ENCODE results near the gene PTGES3L. TPM values are rescaled to one million over a fixed set of nuclear protein-coding genes. Genes with fewer than 3 reads are reported as not detected.
A peak's percentile ranks its signal among the peaks of the same experiment; 100 is the strongest.

Gene PTGES3L
- total RNA-seq, 2 donors from 2014 or later: 0.36 to 0.95 TPM

GRCh38 chr17:43019418-43019817, 39.5 kb upstream of the PTGES3L start:
- ATAC-seq (replicated peaks in 1 of 2): no peak
- DNase-seq: no peak
- Mint-ChIP-seq H3K4me3 (no peak overlapping the region), H3K36me3 (ENCODE audit: insufficient read depth in 2 of 2) (no peaks in the 10 kb centered on the region), H3K27ac (no peak overlapping the region), H3K4me1 (ENCODE audit: low read depth) (peaks cover 10% of the 10 kb centered on the region), H3K9me3 (no peaks in the 10 kb centered on the region), H3K27me3 (ENCODE audit: low read depth) (no peaks in the 10 kb centered on the region)

DNA sequence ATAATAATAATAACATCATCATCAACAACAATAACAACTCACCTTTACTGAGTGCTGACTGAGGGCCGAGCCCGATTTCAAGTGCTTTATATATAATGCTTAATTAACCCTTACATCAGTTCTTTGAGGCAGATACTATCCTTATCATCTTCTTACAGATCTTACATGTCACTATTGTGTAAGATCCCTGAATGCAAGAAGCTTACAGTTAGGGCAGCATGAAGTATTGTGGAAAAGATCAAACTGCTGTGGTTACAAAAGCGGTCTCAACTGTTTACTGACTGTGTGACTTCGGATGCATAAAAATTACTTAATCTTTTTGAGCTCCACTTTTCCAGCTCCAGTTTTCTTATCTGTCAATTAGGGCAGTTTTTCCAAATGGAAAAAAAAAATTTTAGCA, 39.1 kb upstream of the PTGES3L start:
- Mint-ChIP-seq H3K27me3 (ENCODE audit: low read depth) (no peaks in the 10 kb centered on the region), H3K9me3 (no peaks in the 10 kb centered on the region), H3K4me1 (ENCODE audit: low read depth) (peaks cover 6% of the 10 kb centered on the region), H3K27ac (no peak overlapping the region), H3K4me3 (no peak overlapping the region), H3K36me3 (ENCODE audit: insufficient read depth in 2 of 2) (no peaks in the 10 kb centered on the region)
- DNase-seq: no peak
- ATAC-seq (replicated peaks in 1 of 2): no peak

DNA sequence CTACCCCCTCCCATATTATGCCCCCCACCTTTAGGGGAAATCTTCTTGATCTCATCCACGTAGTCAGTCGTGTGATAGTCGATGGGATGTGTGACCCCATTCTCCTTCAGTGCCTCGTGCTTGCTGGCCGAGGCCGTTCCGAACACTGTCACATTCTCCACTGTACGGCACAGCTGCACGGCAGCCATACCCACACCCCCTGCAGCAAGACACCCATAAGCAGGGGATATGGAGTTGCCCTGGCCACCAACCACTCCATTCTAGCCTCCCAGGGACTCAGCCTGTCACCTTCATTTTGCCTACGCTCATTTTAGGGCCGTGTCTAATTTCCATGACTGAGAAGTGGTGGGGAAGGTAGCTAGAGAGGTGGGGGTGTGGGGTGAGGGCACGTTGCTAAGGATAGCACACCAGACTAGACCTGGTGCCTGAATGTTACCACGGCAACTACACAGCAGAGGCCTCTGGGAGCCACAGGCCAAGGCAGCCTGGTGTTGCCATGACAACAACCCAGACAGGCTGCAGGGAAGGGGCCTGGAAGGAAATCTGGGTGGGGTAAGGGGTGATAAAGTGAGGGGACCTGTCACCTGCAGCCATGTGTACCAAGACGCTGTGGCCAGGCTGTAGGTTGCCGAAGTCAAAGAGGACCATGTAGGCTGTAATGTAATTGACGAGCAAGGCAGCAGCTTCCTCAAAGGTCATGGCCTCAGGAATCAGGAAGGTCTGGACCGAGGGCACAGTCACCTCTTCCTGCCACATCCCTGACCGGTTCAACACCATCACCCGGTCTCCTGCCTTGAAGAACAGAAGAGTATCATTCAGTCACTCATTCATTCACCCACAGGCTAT, 38.4 kb upstream of the PTGES3L start:
- Mint-ChIP-seq H3K36me3 (ENCODE audit: insufficient read depth in 2 of 2) (no peaks in the 10 kb centered on the region), H3K4me1 (ENCODE audit: low read depth) (peaks cover 6% of the 10 kb centered on the region), H3K9me3 (no peaks in the 10 kb centered on the region), H3K4me3 (no peak overlapping the region), H3K27me3 (ENCODE audit: low read depth) (no peaks in the 10 kb centered on the region), H3K27ac (no peak overlapping the region)
- DNase-seq (no peak), ATAC-seq (replicated peaks in 1 of 2) (peak in 1 of 2 donors; percentile 14)

DNA sequence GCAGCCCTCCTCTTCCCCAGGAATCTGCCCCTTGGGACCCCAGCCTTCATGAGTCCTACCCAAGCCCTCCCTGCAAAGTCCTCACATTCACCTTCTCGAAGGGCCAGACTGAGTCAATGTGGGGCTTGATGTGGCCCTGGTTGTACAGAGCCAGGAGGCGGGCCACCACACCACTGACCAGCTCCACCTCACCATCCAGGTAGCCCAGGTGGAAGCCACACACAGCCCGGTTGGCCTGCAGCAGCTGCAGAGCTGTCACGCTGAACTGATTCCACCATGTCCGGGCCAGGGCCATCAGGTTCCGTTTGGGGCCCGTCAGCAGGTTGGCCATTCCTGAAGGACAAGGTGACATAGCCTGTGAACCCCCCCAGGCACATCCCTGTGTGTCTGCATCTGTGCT, 36.3 kb upstream of the PTGES3L start:
- DNase-seq (no peak), ATAC-seq (replicated peaks in 1 of 2) (no peak)
- no peaks in the 10 kb centered on the region for H3K27me3 Mint-ChIP-seq (ENCODE audit: low read depth)
- H3K27ac Mint-ChIP-seq: no peak overlapping the region
- peaks cover 0 to 3% of the 10 kb centered on the region in 2 donors for H3K36me3 Mint-ChIP-seq (ENCODE audit: insufficient read depth in 2 of 2)
- H3K4me3 Mint-ChIP-seq: no peak overlapping the region
- peaks cover 5% of the 10 kb centered on the region for H3K4me1 Mint-ChIP-seq (ENCODE audit: low read depth)
- H3K9me3 Mint-ChIP-seq: no peaks in the 10 kb centered on the region

- Mint-ChIP-seq H3K27ac (no peak overlapping the region), H3K9me3 (no peaks in the 10 kb centered on the region), H3K36me3 (ENCODE audit: insufficient read depth in 2 of 2) (peaks cover 0 to 3% of the 10 kb centered on the region in 2 donors), H3K4me1 (ENCODE audit: low read depth) (peaks cover 2% of the 10 kb centered on the region), H3K27me3 (ENCODE audit: low read depth) (no peaks in the 10 kb centered on the region), H3K4me3 (no peak overlapping the region)
- ATAC-seq (replicated peaks in 1 of 2) (no peak), DNase-seq (no peak)
These were observed 35.7 kb upstream of the PTGES3L start for GRCh38 chr17:43015579-43015978.

DNA sequence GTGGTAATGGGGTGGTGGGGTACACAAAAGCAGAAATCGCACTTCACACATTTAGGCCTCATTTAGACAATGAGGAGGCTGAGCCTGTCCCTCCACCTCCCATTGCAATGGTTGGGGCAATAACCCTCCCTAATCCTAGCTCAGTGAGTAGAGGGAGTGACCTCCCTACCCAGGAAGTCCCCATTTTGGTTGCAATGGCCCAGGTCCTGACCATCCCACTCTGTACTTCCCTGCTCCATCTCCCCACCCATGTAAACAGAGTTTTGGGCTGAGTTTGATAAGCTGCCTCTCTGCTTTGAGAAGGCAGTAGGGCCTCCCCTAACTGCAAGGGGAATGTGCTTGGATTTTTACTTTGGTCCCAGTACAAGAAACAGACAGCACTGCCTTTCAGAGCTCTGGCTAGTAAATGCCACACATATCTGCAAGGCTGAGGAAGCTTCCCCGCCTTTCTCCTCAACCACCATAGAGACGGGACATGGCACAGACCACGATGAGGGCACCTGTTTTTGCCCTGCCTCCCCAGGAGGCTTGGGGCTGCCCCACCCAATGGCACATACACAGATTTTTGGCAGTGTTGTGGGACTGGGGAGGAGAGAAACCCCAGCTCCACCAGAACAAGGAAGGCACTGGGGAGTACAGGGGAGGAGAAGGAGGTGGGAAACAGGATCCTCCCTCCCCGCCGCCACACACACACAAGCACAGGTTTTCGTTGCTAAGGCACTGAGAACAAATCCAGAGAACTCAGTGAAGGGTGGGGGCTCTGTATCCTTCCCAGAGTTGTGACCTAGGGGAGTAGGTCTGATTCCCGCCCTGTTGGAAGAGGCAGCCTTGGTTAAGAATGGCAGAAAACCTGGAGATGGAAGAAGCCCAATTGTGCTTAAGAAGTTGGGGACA, 35.0 kb upstream of the PTGES3L start:
- H3K36me3 Mint-ChIP-seq (ENCODE audit: insufficient read depth in 2 of 2): peaks cover 0 to 3% of the 10 kb centered on the region in 2 donors
- no peak for ATAC-seq (replicated peaks in 1 of 2)
- no peak overlapping the region for H3K27ac Mint-ChIP-seq
- no peak overlapping the region for H3K4me3 Mint-ChIP-seq
- no peaks in the 10 kb centered on the region for H3K9me3 Mint-ChIP-seq
- H3K4me1 Mint-ChIP-seq (ENCODE audit: low read depth): peaks cover 8% of the 10 kb centered on the region
- no peak for DNase-seq
- no peaks in the 10 kb centered on the region for H3K27me3 Mint-ChIP-seq (ENCODE audit: low read depth)

DNA sequence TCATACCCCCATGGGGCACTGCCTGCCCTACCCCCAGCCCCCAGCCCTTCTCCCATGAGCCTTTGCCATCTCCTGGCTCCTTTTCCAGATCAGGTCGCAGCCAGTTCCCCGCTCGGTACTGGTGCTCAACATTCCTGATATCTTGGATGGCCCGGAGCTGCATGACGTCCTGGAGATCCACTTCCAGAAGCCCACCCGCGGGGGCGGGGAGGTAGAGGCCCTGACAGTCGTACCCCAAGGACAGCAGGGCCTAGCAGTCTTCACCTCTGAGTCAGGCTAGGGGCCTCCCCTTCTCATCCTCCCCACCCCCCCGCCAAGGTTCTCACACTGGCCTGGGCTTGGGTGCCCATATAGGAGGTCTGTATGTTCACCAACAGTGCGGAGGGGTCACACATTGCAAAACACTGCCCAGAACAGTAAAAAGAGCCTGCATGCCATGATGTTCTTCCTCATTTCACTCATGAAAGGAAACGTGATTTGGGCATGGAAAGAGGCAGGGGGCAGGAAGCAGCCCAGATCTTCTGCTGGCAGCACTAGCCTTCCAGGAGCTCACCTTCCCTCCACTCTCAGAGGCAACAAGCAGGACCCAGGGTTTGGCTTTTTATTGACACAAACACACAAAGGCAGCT, 34.3 kb upstream of the PTGES3L start:
- no peak overlapping the region for H3K27ac Mint-ChIP-seq
- H3K27me3 Mint-ChIP-seq (ENCODE audit: low read depth): no peaks in the 10 kb centered on the region
- no peak for ATAC-seq (replicated peaks in 1 of 2)

GRCh38 chr17:43013296-43013695, 33.4 kb upstream of the PTGES3L start:
- Mint-ChIP-seq H3K4me1 (ENCODE audit: low read depth) (peaks cover 19% of the 10 kb centered on the region), H3K9me3 (no peaks in the 10 kb centered on the region), H3K4me3 (no peak overlapping the region), H3K36me3 (ENCODE audit: insufficient read depth in 2 of 2) (peaks cover 0 to 3% of the 10 kb centered on the region in 2 donors), H3K27me3 (ENCODE audit: low read depth) (no peaks in the 10 kb centered on the region), H3K27ac (no peak overlapping the region)
- ATAC-seq (replicated peaks in 1 of 2) (no peak), DNase-seq (no peak)

More for the DNA sequence above, 34.3 kb upstream of the PTGES3L start:
- peaks cover 0 to 3% of the 10 kb centered on the region in 2 donors for H3K36me3 Mint-ChIP-seq (ENCODE audit: insufficient read depth in 2 of 2)
- H3K9me3 Mint-ChIP-seq: no peaks in the 10 kb centered on the region
- peaks cover 11% of the 10 kb centered on the region for H3K4me1 Mint-ChIP-seq (ENCODE audit: low read depth)
- H3K4me3 Mint-ChIP-seq: no peak overlapping the region
- no peak for DNase-seq

DNA sequence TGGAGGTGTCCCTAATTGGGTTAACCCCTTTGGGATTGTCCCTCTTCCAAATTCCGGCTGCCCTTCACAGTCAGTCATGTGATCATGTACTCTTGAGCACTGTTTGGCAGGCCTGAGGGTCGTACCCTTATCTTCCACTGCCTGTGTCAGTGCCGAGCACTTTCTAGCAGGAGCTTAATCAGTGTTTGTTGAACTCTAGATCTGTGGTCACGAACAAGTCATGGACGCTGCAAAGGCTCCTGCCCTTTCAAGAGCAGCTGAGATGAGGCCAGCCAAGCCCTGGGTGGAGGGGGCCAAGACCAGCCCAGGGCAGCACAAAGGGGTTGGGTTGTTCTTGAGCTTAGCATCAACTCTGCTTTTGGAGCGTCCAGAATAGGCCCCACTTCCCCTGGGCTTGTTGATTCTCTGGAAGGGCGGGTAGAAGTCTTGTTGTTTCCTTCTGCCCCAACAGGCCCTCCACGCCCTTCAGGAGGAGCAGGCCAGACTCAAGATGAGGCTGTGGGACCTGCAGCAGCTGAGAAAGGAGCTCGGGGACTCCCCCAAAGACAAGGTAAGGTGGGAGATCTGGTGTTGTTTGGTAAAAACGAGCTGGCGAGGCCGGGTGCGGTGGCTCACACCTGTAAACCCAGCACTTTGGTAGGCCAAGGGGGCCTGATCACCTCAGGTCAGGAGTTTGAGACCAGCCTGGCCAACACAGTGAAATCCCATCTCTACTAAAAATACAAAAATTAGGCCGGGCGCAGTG, 32.0 kb upstream of the PTGES3L start:
- ATAC-seq (replicated peaks in 1 of 2) (no peak), DNase-seq (no peak)
- Mint-ChIP-seq H3K4me1 (ENCODE audit: low read depth) (peaks cover 32% of the 10 kb centered on the region), H3K4me3 (no peak overlapping the region), H3K27ac (no peak overlapping the region), H3K9me3 (no peaks in the 10 kb centered on the region), H3K36me3 (ENCODE audit: insufficient read depth in 2 of 2) (peaks cover 0 to 3% of the 10 kb centered on the region in 2 donors), H3K27me3 (ENCODE audit: low read depth) (no peaks in the 10 kb centered on the region)

- Mint-ChIP-seq H3K27me3 (ENCODE audit: low read depth) (no peaks in the 10 kb centered on the region), H3K4me3 (no peak overlapping the region), H3K9me3 (no peaks in the 10 kb centered on the region), H3K27ac (no peak overlapping the region), H3K36me3 (ENCODE audit: insufficient read depth in 2 of 2) (peaks cover 3 to 5% of the 10 kb centered on the region in 2 donors), H3K4me1 (ENCODE audit: low read depth) (peaks cover 43% of the 10 kb centered on the region)
- no peak for DNase-seq
- no peak for ATAC-seq (replicated peaks in 1 of 2)
These were observed 30.9 kb upstream of the PTGES3L start for GRCh38 chr17:43010667-43011308.

GRCh38 chr17:43006639-43007551, 27.0 kb upstream of the PTGES3L start, which contains the start of gene IFI35:
Gene IFI35 (plus strand): TSS chr17:43006784. CDS start chr17:43006948, 164 bp downstream.
- DNase-seq: peak; percentile 89 to 91
- H3K27ac Mint-ChIP-seq: peak within 1 kb of the TSS; percentile 95
- H3K4me1 Mint-ChIP-seq (ENCODE audit: low read depth): peaks cover 58% of the 10 kb centered on the region
- H3K4me3 Mint-ChIP-seq: peak within 1 kb of the TSS; percentile 95 to 100
- peak; percentile 96 to 97 for ATAC-seq (replicated peaks in 1 of 2)
- H3K27me3 Mint-ChIP-seq (ENCODE audit: low read depth): no peaks in the 10 kb centered on the region
- no peaks in the 10 kb centered on the region for H3K9me3 Mint-ChIP-seq
- peaks cover 5 to 6% of the 10 kb centered on the region in 2 donors for H3K36me3 Mint-ChIP-seq (ENCODE audit: insufficient read depth in 2 of 2)
